SH-SY5Y (cell line): ENCODE results near the gene TMEM81.

Experiments
- GATA2 ChIP-seq: IDR thresholded peaks from 2 replicates; pipeline ENCODE4 v1.6.1; 2011; ENCODE audit warnings: mild to moderate bottlenecking, low read depth, low read length
- GATA3 ChIP-seq: IDR thresholded peaks from 2 replicates; pipeline ENCODE4 v1.6.1; 2011; ENCODE audit warnings: low read depth, mild to moderate bottlenecking, low read length, moderate library complexity

DNA sequence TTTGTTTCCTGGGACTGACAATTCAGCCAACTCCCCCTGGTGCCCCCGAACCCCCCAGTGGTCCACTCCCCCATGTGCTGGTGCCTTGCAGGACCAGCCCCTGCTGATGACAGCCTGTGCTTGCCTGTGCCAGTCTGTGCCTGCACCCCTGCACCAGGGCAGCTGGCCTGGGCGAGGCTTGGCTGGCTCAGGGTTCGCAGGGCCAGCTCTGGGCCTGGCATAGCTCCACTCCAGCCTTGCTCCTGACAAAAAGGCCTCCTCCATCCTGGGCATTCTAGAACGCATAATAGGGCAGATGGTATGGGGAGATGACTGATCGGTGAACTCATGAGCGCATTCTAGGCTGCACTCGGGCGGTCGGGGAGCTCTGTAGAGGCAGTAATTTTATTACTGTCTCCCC, 35.9 kb downstream of the TMEM81 start:
- no peak for TF ChIP-seq GATA2
- no peak for TF ChIP-seq GATA3
